OCI-LY3 (cell line): Measurements from ENCODE around the gene STIL.

Experiments used
- EZH2phosphoT487 ChIP-seq: fragments of 200-600 bp; shearing (Covaris generic); IDR thresholded peaks from 2 replicates; pipeline ENCODE4 v1.6.1; 2018; ENCODE audit warnings: antibody characterized with exemption, mixed run types, low read depth
- TF ChIP-seq, protein P1 (sequence below): fragments of 200-600, 300-600 bp; sonication (generic); IDR thresholded peaks from 2 replicates; pipeline ENCODE4 v1.5.1; 2014; ENCODE audit warnings: antibody characterized with exemption, low read length, low read depth

DNA sequence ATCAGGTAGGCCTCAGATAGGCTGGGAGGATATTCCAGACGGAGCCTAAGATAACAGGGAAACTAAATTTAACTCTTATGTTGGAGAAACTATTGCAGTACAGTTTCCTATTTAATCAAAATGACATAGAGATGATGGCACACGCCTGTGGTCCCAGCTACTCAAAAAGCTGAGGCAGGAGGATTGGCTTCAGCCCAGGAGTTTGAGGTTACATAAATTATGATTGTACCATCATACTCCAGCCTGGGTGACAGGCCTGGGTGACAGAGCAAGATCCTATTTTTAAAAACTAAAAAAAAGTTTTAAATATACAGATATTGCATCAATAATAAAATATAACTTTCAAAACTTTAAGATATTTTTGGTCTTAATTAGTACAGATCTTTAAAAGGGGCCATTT lies 56.7 kb downstream of the STIL start:
- TF ChIP-seq, protein P1, sequence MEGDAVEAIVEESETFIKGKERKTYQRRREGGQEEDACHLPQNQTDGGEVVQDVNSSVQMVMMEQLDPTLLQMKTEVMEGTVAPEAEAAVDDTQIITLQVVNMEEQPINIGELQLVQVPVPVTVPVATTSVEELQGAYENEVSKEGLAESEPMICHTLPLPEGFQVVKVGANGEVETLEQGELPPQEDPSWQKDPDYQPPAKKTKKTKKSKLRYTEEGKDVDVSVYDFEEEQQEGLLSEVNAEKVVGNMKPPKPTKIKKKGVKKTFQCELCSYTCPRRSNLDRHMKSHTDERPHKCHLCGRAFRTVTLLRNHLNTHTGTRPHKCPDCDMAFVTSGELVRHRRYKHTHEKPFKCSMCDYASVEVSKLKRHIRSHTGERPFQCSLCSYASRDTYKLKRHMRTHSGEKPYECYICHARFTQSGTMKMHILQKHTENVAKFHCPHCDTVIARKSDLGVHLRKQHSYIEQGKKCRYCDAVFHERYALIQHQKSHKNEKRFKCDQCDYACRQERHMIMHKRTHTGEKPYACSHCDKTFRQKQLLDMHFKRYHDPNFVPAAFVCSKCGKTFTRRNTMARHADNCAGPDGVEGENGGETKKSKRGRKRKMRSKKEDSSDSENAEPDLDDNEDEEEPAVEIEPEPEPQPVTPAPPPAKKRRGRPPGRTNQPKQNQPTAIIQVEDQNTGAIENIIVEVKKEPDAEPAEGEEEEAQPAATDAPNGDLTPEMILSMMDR: no peak
- no peak for TF ChIP-seq EZH2phosphoT487
